Measurements from ENCODE around the gene IRF2BPL.

The IRF2BPL gene

DNA sequence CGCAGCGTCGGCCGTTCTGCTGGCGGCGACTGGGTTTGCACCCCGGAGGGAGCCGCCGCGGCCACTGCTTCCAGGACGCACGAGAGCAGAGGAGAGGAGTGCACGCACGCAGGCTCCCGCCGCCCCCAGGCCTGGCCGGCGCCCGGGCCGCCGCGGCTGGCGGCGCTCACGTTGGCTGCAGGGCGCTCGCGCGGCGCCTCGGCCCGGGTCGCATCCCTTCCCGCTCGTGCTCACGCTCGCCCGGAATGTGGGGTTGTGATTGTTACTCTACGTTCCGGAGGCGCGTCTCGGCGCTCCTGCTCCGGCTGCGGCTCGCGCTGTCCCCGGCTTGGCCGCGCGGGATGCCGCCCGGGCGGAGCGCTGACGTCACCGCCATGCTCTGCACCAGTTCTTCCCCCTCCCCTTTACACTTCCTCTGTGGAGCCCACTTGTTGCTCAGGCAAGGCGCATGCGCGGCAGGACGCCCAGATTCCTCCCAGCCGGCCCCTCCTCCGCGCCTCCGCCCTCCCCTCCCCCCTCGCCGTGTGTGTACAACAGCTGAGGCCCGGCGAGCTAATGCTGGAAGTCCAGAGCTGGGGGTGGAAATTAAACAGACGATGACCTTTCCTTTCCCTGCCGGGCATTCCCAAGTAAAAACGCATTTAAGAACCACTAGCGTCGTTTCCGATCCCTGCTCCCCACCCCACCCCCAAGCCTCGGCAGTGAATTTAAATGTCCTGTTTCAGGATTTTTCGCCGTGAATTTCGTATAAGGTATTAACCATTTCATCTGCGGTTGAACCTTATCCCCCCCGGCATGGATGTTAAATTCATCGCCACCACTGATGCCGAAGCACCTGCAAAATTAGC, at the start of gene IRF2BPL:
Gene IRF2BPL, minus strand, starts transcription at position 325 of the 848 bp plus-strand sequence. CDS start 916 bp downstream, outside the sequence.
- peak; percentile 84 for DNase-seq

DNA sequence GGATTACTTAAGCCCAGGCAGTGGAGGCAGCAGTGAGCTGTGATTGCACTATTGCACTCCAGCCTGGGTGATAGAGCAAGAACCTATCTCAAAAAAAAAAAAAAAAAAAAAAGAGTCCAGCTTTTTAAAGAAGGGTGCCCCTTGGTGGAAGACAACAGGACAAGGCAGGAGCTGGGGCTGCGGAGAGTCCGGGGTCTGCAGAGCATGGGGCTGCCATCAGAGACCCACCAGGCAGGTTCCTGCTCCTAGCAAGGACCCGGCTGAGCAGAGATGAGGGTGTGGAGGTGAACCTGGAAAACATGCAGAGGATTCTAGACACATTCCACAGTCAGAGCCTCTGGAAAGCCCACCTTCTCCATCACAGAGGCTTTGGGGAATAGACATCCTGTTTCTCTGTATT, 48.5 kb upstream of the IRF2BPL start:
- no peak for DNase-seq

DNA sequence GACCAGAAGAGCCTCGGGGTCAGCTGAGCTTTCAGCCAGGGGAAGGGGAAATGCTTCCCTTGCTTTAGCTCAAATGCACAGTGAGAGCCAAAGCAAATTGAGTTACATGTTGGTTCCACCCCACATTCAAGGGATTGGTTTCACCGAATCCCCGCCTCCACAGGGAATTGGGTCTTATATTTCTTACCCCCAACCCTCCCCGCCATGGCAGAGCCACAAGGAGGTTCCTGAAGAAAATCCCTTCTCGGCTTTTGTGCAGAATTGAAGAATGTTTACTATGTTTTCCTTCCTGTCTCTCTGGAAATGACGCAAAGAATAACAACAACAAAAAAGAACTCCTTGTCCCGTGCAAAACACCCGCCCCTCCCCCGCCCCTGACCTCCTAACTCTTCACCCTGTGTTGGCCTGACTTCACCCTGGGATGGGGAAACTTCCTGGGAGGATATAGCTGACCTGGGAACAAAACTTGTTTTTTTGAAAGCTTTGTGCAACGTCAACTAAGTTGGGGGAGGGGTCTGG, 47.7 kb upstream of the IRF2BPL start:
- DNase-seq: no peak

DNA sequence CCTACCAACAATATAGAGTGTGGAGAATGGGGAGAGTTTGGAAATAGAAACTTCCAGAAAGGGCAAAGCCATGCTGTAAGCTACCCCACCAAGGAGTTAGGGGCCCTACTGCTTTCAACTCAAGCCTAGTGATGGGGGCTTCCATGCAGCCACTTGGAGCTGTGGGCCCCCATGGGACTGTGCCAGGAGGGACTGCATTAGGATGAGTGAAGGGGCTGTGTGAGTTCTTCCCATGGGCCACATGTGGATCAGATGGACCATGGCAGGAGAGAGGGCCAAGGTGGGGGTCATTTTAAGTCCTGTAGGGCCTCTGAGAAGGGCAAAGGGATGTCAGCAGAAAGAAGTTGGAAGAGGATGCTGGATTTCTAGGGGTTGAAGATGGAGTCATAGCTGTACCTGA, 46.5 kb upstream of the IRF2BPL start:
- DNase-seq: no peak

DNA sequence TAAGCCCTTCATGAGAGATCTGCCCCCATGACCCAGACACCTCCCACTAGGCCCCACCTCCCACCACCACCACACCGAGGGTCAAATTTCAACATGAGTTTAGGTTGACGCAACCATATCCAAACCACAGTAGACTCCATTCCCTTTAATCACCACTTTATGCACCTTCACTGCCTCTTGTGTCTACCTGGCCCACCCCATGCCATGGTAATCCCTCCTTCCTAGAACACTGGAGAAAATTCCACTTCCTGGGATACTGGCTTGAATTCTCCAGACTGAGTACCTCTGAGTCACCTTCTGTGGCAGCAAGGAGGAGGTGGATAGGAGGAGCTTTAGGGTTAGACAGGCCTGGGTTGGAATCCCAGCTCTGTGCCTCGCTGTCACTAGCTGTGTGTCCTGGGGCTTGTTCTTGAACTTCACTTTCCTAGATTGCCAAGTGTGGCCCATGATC, 43.5 kb upstream of the IRF2BPL start:
- no peak for DNase-seq

DNA sequence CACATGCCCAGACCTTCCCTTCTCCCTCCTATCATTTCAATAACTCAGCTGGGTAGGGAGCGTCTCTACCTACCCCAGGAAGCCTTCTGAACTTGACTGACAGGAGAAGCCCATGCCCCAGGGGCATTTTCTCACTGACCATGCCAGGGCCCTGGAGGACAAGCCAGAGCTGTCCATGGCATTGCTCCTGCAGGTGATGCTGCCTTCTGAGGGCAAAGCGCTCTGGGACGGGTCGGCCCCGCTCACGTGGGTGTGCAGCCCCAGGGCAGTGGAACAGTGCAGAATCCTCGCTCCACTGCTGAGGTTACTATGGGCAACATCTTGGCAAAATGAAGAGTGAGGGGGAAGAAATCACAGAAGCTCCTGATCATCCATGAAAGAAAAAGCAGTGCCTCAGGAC, 41.0 kb upstream of the IRF2BPL start:
- no peak for DNase-seq

DNA sequence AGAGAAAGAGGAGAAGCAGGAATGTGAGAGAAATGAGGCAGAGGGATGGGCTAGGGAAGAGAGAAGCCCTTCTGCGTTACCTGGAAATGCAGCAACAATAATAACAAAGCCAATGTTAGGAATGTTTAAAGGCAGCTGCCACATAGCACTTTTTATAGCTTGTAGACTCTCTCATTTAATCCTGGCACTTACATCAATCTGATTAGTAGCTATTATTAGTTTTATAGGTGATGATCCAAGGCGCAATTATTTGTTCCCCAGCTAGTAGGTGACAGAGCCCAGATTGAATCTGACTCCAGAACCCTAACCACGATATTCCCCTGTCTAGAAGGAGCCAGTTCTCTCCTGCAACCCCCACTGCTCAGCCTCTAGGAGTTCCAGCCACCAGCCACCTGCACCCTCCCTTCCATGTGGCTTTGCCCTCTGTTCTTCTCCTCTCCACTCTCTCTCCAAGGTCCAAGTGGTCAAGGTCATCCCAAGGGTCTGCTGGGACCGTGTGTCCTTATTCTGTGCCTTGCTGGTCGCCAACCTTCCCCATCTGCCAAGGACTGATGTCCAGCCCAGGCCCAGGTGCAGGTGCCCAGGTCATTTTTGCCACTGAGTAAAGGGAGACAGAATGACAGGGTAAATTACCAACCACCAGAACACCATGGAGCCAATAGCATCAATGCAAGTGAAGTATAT, 40.2 kb upstream of the IRF2BPL start:
- DNase-seq: no peak

DNA sequence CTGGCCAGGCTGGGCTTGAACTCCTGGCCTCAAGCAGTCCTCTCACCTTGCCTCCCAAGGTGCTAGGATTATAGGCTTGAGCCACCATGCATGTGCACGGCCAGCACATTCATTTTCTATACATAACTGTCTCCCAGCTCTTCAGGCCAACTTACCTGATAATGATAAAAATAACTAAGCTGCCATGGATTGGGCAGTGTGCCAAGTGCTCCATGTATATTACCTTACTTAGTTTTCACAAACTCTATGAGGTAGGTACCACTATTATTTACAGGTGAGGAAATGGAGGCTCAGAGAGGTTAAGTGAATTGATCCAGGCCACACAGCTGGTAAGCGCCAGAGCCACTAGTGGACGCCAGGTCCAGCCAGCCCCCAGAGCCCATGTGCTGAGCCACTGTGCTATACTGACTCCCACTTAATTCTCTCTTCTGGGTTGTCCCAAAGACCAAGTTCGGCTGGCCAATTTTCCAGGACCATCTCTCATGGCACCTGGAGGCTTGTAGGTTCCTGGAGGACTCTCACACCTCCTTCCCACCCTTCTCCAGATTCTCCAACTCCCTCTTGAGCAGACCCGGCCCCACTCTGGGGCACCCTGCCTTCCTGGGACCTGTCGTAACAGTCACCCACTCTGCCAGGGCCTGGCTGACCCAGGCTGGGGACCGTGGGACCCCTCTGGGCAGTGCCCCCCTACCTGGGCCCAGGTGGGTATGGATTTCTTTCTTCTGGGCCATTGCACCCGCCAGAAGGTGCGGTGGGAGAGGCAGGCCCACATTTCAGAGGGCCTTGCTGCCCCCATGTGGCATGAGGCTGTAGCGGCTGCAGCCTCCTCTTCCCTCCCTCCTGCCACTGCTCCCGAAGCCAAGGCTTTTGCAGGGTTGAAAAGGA, 39.4 kb upstream of the IRF2BPL start:
- DNase-seq: no peak

DNA sequence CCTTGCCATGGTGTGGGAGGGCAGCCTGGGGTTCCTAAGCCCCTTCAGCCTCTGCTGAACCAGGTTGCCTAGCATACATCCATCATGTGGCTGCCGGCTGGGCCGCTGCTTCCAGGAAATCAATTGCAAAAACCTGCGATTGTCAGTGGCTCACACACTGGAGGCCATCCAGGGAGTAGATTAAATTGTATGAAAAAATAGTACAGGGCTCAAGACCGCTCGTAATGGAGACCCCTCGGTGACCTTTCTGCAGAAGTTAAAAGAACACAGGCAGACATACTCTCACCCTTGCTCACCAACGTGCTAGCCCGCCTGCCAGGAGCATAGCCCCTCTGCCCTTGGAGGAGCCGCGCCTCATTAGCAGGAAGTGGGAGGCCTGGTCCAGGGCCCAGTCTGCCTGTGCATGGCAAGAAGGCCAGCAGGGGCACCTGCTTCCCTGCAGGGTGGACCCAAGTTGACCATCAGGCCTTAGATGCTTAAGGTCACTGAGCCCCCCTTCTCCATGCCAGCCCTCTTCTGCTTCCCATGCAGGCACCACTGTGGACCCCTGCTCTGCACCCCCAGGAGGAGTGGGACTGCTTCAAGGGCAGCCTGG, 38.2 kb upstream of the IRF2BPL start:
- DNase-seq: no peak

DNA sequence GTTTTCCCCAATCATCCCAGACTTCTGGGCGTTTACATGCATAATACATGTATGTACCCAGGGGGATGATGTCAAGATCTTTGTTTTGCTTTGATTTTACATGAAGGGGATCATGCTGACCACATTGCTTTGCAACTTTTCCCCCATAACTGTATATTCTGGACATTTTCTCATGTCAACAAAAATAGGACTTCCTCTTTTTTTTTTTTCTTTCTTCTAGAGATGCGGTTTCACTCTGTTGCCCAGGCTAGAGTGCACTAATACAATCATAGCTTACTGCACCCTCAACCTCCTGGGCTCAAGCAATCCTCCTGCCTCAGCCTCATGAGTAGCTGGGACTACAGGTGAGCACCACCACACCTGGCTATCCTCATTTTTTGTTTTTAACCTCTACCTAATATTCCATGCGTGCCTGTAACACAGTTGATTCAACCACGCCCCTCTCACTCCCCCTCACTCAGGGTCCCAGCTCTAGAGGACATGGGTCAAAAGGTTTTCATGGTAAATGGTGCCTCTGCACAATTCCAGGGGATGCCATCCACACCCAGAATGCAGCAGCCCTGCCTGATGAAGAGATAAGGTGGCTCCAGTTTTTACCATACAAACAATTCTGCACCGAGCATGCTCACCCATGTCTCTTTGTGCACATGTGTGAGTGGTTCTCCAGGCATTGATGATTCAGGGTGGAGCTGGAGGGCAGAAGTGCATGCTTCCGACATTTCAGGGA, 37.5 kb upstream of the IRF2BPL start:
- DNase-seq: no peak

DNA sequence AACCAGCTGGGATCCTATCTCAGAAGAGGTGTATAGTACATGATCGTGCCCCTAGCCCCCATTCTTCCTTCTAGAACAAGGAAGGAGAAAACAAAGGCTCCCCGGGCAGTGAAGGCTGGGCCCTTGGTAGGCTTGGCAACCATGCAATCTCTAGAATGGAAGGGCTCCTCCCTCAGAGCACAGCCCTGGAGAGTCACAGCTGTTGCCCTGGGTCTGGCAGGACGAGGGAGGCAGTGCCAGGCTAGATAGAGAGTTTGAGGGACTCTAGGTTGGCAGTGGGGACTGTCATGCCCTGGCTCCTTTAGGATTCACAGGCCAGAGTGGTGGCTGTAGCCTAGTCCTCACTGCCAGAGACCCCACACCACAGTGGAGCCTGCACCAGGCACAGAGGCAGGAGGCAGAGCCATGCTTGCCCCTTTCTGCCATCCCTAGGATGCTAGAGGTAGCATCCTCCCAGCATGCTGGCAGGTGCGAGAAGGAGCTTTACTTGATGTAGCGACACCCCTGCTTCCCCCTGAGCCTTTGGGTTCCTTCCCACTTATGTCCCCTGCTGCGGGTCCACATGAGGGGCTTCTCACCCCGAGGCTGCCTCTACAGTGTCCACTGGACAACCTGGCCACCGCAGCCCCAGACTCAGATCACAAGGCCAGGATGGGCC, 36.1 kb upstream of the IRF2BPL start:
- no peak for DNase-seq

DNA sequence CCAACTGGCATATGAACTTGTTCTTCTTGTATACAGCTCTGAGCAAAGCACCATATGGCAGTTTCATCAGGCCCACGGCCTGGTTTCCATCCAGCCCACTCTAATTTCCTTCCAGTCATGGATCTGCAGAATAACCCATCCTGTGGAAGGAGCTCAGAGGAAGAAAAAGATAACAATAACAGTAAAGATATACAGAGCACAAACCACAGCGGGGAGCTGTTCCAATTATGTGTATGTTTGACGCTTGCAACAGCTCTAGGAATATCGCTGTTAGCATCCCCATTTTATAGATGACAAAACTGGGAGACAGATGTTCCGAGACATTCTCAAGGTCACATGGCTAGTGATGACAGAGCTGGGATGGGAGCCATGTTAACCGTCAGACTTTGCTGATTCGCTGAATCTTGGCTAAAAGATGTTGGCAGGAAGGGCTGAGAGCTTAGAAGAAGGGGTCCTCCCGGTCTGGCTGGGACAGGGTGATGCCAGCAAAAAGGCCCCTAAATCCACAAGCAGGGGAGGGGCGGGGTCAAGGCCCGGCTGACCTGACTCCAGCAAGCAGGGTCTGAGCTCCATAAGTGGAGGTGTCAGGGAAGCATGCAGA, 35.2 kb upstream of the IRF2BPL start:
- DNase-seq: no peak

DNA sequence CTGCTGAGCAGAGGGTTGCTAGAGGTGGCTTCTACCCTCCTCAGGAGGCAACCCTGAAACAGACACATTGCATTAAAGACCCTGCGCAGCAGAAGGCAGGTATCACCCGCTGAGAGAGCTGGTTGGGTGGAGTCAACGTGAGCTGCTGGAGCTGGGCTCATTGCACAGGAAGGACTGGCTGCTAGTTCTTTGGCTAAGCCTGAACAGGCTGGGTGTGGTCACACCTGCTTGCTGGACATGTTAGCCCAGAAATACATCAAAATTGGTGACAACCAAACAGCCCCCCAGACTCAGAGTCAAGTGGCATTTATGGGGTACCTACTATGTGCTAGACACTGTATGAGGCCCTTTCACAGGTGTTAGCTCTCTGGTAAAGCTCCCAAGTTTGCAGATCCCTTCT, 33.8 kb upstream of the IRF2BPL start:
- DNase-seq: no peak

DNA sequence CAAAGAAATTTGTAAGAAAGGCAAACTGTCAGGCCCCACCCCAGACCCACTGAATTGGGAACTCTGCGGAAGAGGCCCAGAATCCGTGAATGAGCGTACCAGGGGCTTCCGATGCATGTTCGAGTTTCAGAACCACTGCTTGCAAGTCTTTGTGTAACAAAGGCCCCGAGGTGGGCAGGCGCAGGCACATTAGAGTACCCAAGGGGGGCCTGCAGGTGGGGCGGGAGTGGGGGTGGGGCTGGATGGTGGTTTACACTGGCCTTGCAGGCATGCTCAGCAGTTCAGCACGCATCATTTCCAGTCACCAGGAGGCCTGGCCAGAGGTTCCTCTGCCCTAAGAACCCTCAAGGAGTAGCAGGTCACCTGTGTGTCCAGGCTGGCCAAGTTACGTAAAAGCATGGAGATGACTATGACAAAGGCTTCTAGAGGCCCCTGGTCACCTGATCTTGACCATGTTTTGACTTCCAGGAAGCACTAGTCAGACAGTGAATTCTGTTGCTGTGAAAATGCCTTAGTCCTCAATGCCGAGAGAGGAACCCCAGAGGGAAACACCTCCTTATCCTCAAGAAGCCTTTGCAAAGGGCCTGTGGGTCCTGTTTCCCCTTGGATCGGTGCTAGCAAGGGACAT, 33.2 kb upstream of the IRF2BPL start:
- DNase-seq: no peak

DNA sequence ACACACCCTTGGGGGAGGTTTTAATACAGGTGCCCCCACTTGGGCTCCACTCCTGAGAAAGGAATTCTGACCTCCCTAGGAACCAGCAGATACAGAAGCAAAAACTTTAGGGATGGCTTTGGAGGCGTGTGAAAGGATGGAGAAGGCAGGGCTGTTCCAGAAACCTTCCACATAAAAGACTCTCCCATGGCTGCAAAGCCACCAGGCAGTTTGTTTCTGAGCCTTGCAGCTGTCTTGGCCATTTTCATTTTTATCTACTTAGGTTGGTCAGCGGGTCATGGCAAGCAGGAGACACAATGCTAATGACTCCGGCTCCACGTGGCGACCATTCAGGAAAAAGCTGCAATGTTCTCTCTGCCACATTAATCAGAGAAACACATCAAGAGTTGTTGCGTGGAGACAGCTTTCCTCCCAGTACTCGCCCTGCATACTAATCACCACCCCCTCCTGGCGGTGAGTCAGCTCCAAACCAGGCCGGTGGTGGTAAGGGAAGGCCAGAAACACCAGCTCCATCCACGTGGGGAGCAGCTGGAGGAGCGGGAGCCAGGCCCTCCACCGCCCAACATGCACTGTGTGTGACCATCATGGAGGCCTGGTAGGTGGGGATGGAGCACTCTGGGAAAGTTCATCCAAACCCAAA, 30.9 kb upstream of the IRF2BPL start:
- no peak for DNase-seq

DNA sequence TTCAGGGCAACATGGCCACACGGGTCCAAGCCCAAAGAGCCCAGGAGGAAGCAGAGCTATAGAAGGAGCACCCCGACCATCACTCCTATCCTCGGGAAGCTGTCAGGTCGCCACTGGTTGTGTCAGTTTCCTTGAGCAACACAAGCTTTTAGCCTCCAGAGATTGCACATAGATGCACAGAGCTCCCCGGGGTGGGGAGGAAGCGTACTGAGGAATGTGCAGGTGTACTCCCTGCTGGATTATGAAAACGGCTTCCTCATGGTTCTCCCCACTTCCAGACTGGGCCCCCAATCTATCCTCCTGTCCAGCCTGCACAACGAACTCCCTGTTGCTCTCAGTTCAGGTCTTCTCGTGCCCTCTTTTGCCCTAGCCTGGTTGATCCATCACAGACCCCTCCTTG, 30.3 kb upstream of the IRF2BPL start:
- no peak for DNase-seq

DNA sequence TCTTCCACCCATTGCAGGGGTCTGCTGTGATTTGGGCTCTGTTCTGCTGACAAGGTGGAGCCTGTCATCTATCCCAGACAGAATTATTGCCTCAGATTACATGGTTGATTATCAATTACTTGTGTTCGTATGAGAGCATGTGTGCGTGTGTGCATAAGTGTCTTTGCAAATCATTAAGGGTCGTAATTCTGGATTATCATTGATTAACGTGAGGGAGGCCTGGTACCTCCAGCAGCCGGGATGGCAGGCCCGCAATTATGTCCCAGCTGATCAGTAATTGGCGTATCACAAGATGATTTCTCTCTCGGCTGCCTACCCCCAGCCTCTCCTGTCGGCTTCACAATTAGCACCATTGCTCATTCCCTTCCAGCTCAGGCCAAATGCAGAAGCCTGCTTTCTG, 29.6 kb upstream of the IRF2BPL start:
- no peak for DNase-seq

DNA sequence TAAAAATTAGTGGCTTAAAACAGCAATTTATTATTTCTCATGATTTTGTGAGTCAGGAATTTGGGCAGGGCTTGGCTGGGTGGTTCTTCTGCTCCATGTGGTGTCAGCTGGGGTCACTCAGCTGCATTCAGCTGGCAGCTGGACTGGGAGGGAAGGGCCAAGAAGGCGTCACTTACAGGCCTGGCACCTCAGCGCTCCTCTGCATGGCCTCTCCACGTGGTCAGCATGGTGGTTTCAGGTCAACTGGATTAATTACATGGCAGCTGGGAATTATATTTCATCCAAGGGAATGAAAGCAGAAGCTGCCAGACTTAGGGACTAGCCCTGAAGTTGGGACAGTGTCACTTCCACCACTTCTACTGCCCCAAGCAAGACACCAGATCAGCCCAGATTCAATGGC, 27.5 kb upstream of the IRF2BPL start:
- no peak for DNase-seq

DNA sequence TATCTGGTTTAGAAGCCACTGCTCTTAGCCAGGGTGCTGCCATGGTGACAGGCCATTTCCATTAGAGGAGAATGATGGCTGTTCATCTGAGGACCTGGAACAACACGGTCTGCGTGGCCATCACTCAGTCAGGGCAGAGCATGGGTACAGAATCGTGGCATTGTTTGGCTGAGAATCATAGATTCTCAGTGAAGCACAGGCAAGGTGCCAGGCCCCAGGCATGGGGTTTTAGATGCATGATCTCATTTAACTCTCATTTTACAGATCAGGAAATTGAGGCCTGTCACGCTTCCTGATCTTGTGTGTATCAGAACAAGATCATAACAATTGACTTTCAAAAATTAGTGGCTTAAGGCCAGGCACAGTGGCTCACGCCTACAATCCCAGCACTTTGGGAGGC, 26.8 kb upstream of the IRF2BPL start:
- no peak for DNase-seq
